Endothelial cell of umbilical vein (primary cell): Measurements from ENCODE around the gene SREK1IP1.

Experiments
- CTCF ChIP-seq, 2 donors: IDR thresholded peaks; 1 replicate in 1 of 2; 2 replicates in 1 of 2; pipeline ENCODE4 v1.5.1; 2011; ENCODE audit warnings: low read length in 2 of 2, mild to moderate bottlenecking in 2 of 2, moderate library complexity in 2 of 2, control low read depth in 1 of 2, inconsistent platforms in 1 of 2, low read depth in 1 of 2; ENCODE audit not compliant: insufficient read depth in 1 of 2; ENCODE audit errors: extremely low read depth in 1 of 2
- EZH2 ChIP-seq: IDR thresholded peaks from 2 replicates; pipeline ENCODE4 v1.6.1; 2012; ENCODE audit warnings: borderline replicate concordance, low read depth, mild to moderate bottlenecking, moderate library complexity, low read length, inconsistent platforms; ENCODE audit not compliant: severe bottlenecking
- FOS ChIP-seq: IDR thresholded peaks from 2 replicates; pipeline ENCODE4 v1.6.1; 2011; ENCODE audit warnings: mild to moderate bottlenecking, low read length, moderate library complexity, borderline replicate concordance; ENCODE audit not compliant: insufficient read depth
- GATA2 ChIP-seq: IDR thresholded peaks from 2 replicates; pipeline ENCODE4 v1.7.0; 2011; ENCODE audit warnings: low read depth, mild to moderate bottlenecking, moderate library complexity, mixed read lengths, low read length; ENCODE audit not compliant: insufficient read length, insufficient read depth
- JUN ChIP-seq: IDR thresholded peaks from 2 replicates; pipeline ENCODE4 v1.6.1; 2011; ENCODE audit warnings: borderline replicate concordance, low read depth; ENCODE audit not compliant: insufficient read length, insufficient read depth
- MAX ChIP-seq: IDR thresholded peaks from 2 replicates; pipeline ENCODE4 v1.6.1; 2011; ENCODE audit not compliant: insufficient read depth, insufficient read length
- POLR2A ChIP-seq: IDR thresholded peaks from 2 replicates; pipeline ENCODE4 v1.6.1; 2012; ENCODE audit warnings: low read depth, mild to moderate bottlenecking, control low read depth, low read length
- POLR2AphosphoS5 ChIP-seq: IDR thresholded peaks from 2 replicates; pipeline ENCODE4 v1.6.1; 2012; ENCODE audit warnings: low read depth, mild to moderate bottlenecking, control low read depth, low read length, moderate library complexity; ENCODE audit not compliant: insufficient read depth

- no peak for TF ChIP-seq CTCF (IDR thresholded peaks at IDR 0.05; ENCODE audit: extremely low read depth in 1 of 2, insufficient read depth in 1 of 2, low read depth in 1 of 2, low read length in 2 of 2)
- TF ChIP-seq POLR2A, result no peak
- no peak for TF ChIP-seq FOS
- TF ChIP-seq MAX, result no peak
- no peak for TF ChIP-seq GATA2
- TF ChIP-seq JUN, result no peak
- TF ChIP-seq EZH2, result no peak
- no peak for TF ChIP-seq POLR2AphosphoS5
These were observed 98.2 kb downstream of the SREK1IP1 start for GRCh38 chr5:64670277-64670676.
